MM.1S (cell line): Measurements from ENCODE around the gene ANKRD16.

Source experiments
- DNase-seq: peaks from one replicate; pipeline ENCODE4 v3.0.0-alpha.2; 2015
- H2AFZ ChIP-seq: fragments of 300-600 bp; sonication (generic); 2 replicates; pipeline ENCODE4 v1.6.0; 2016; ENCODE audit warnings: antibody characterized with exemption, low read length
- H3F3A ChIP-seq: fragments of 300-600 bp; sonication (generic); 2 replicates; pipeline ENCODE4 v1.6.1; 2016; ENCODE audit warnings: mild to moderate bottlenecking, antibody characterized with exemption, low read length, moderate library complexity, mixed read lengths; ENCODE audit not compliant: insufficient read depth
- H3K27ac ChIP-seq: fragments of 300-600 bp; sonication (generic); 2 replicates; pipeline ENCODE4 v1.5.1; 2016; ENCODE audit warnings: mild to moderate bottlenecking, low read length
- H3K27me3 ChIP-seq: fragments of 300-600 bp; sonication (generic); replicated peaks from 2 replicates; pipeline ENCODE4 v1.6.0; 2016; ENCODE audit warnings: low read length; ENCODE audit not compliant: insufficient read depth
- H3K36me3 ChIP-seq: fragments of 300-600 bp; sonication (generic); replicated peaks from 2 replicates; pipeline ENCODE4 v1.6.1; 2016; ENCODE audit warnings: mild to moderate bottlenecking, low read length, mixed read lengths; ENCODE audit not compliant: insufficient read depth
- H3K4me1 ChIP-seq: fragments of 300-600 bp; sonication (generic); 2 replicates; pipeline ENCODE4 v1.6.1; 2016; ENCODE audit warnings: low read length, mixed read lengths
- H3K4me2 ChIP-seq: fragments of 300-600 bp; sonication (generic); 2 replicates; pipeline ENCODE4 v1.6.0; 2016; ENCODE audit warnings: low read depth, low read length
- H3K4me3 ChIP-seq: fragments of 300-600 bp; sonication (generic); 2 replicates; pipeline ENCODE4 v1.5.1; 2016; ENCODE audit warnings: low read length, mixed read lengths
- H3K79me2 ChIP-seq: fragments of 300-600 bp; sonication (generic); 2 replicates; pipeline ENCODE4 v1.6.1; 2016; ENCODE audit warnings: mixed run types, low read length, mixed read lengths
- H3K9ac ChIP-seq: fragments of 300-600 bp; sonication (generic); 2 replicates; pipeline ENCODE4 v1.6.1; 2016; ENCODE audit warnings: low read length, mixed read lengths
- H3K9me2 ChIP-seq: fragments of 300-600 bp; sonication (generic); replicated peaks from 2 replicates; pipeline ENCODE4 v1.6.1; 2016; ENCODE audit warnings: mild to moderate bottlenecking, low read length, mixed read lengths; ENCODE audit not compliant: insufficient read depth
- H3K9me3 ChIP-seq: fragments of 300-600 bp; sonication (generic); replicated peaks from 2 replicates; pipeline ENCODE4 v1.6.1; 2016; ENCODE audit warnings: mild to moderate bottlenecking, low read length, mixed read lengths; ENCODE audit not compliant: insufficient read depth
- H4K20me1 ChIP-seq: fragments of 300-600 bp; sonication (generic); 2 replicates; pipeline ENCODE4 v1.6.1; 2016; ENCODE audit warnings: mild to moderate bottlenecking, low read length, moderate library complexity, mixed read lengths; ENCODE audit not compliant: insufficient read depth
- CTCF ChIP-seq: fragments of 300-600 bp; sonication (generic); IDR thresholded peaks from 2 replicates; pipeline ENCODE4 v1.5.1; 2016; ENCODE audit warnings: antibody characterized with exemption, low read length, mixed read lengths
- EZH2 ChIP-seq: fragments of 300-600 bp; sonication (generic); optimal IDR thresholded peaks from 2 replicates; pipeline ENCODE3; 2017; ENCODE audit warnings: low read depth, mild to moderate bottlenecking, antibody characterized with exemption, low read length, mixed read lengths
- EZH2phosphoT487 ChIP-seq: fragments of 300-600 bp; sonication (generic); IDR thresholded peaks from 2 replicates; pipeline ENCODE4 v1.6.1; 2018; ENCODE audit warnings: antibody characterized with exemption, low read length

ANKRD16 gene

GRCh38 chr10:5892007-5892406, 2.3 kb upstream of the ANKRD16 start:
- H2AFZ ChIP-seq = no peak overlapping the region
- no peaks in the 10 kb centered on the region; the same call in 1 of the 2 replicates for H3K36me3 ChIP-seq
- no peak for DNase-seq
- peaks cover 79% of the 10 kb centered on the region for H3K79me2 ChIP-seq
- H3K9ac ChIP-seq = no peak overlapping the region
- H3K4me2 ChIP-seq = peak overlapping the region; percentile 98; the same call in 1 of the 2 replicates
- H3K27me3 ChIP-seq = no peaks in the 10 kb centered on the region
- H3K4me3 ChIP-seq = no peak overlapping the region
- H4K20me1 ChIP-seq = no peaks in the 10 kb centered on the region
- H3F3A ChIP-seq = peaks cover 48% of the 10 kb centered on the region
- H3K4me1 ChIP-seq = peaks cover 67% of the 10 kb centered on the region
- TF ChIP-seq CTCF (no peak), EZH2 (no peak), EZH2phosphoT487 (no peak)
- H3K9me3 ChIP-seq = no peaks in the 10 kb centered on the region
- H3K9me2 ChIP-seq = no peaks in the 10 kb centered on the region
- no peak overlapping the region; the same call in 1 of the 2 replicates for H3K27ac ChIP-seq

GRCh38 chr10:5891009-5891408, 1.3 kb upstream of the ANKRD16 start:
- Histone ChIP-seq H3K4me3 (peak overlapping the region; percentile 79), H3K36me3 (peaks cover 4% of the 10 kb centered on the region; the same call in 1 of the 2 replicates), H3K9me2 (no peaks in the 10 kb centered on the region), H2AFZ (no peak overlapping the region), H3K27me3 (no peaks in the 10 kb centered on the region), H3F3A (peaks cover 38% of the 10 kb centered on the region), H3K79me2 (peaks cover 76% of the 10 kb centered on the region), H3K27ac (peak overlapping the region; percentile 55; the same call in 1 of the 2 replicates), H3K9ac (peak overlapping the region; percentile 82), H4K20me1 (no peaks in the 10 kb centered on the region), H3K9me3 (no peaks in the 10 kb centered on the region), H3K4me2 (peak overlapping the region; percentile 98), H3K4me1 (peaks cover 57% of the 10 kb centered on the region)
- TF ChIP-seq EZH2 (no peak), EZH2phosphoT487 (no peak), CTCF (no peak)
- DNase-seq = no peak

GRCh38 chr10:5890452-5890915, 791 bp upstream of the ANKRD16 start:
- peak; percentile 27 for DNase-seq
- Histone ChIP-seq H3K4me3 (peak overlapping the region; percentile 79), H3F3A (peaks cover 32% of the 10 kb centered on the region), H3K27me3 (no peaks in the 10 kb centered on the region), H3K9me2 (no peaks in the 10 kb centered on the region), H2AFZ (no peak overlapping the region), H3K27ac (peak overlapping the region; percentile 55), H3K9me3 (no peaks in the 10 kb centered on the region), H3K4me1 (peaks cover 54% of the 10 kb centered on the region), H3K79me2 (peaks cover 75% of the 10 kb centered on the region), H3K36me3 (peaks cover 9% of the 10 kb centered on the region; the same call in 1 of the 2 replicates), H3K4me2 (peak overlapping the region; percentile 98), H3K9ac (peak overlapping the region; percentile 82), H4K20me1 (no peaks in the 10 kb centered on the region)
- TF ChIP-seq CTCF = no peak
- TF ChIP-seq EZH2 = no peak
- no peak for TF ChIP-seq EZH2phosphoT487
